ENCODE data around the gene CADPS2. TPM values are rescaled to one million over a fixed set of nuclear protein-coding genes. Genes with fewer than 3 reads are reported as not detected.

CADPS2 gene
- total RNA-seq, 3 donors from 2014 or later (not counting 1 experiment from before 2014, with no cell fraction given): not detected

DNA sequence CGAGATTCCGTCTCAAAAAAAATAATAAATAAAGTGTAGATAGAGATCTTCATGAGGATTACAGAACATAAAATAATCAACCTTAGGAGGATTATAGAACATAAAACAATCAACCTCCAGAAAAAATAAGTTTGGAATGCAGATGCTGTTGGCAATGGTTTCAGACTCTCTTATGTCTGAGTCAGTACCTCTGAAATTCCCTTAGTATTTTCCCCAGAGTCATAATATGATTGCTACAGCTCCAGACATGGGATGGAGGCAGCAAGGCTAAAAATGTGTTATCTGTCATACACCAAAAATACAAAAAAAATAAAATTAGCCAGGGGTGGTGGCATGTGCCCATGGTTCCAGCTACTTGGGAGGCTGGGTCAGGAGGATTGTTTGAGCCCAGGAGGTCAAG, 22.2 kb downstream of the CADPS2 start:
- H3K36me3 Mint-ChIP-seq: peaks cover 15% of the 10 kb centered on the region
- no peaks in the 10 kb centered on the region for H3K27me3 Mint-ChIP-seq (ENCODE audit: low read depth in 2 of 2)
- no peaks in the 10 kb centered on the region for H3K4me1 Mint-ChIP-seq
- no peak for ATAC-seq
- H3K9me3 Mint-ChIP-seq: peaks cover 17 to 23% of the 10 kb centered on the region in 2 donors
- Histone ChIP-seq H3K9me3 (ENCODE audit: control insufficient read depth, insufficient read depth, low read length) (peaks cover 8% of the 10 kb centered on the region), H3K27me3 (ENCODE audit: control insufficient read depth, insufficient read depth, low read length) (no peaks in the 10 kb centered on the region), H3K27ac (ENCODE audit: low read length) (no peak overlapping the region), H3K36me3 (ENCODE audit: control insufficient read depth, insufficient read depth, low read length) (no peaks in the 10 kb centered on the region), H3K4me1 (ENCODE audit: control insufficient read depth, insufficient read depth, low read length) (no peaks in the 10 kb centered on the region), H3K4me3 (ENCODE audit: low read length) (no peak overlapping the region)
- no CpG with 5 or more reads among the region's 2 CpGs for WGBS (ENCODE audit: insufficient coverage)
- no peak for DNase-seq
- TF ChIP-seq, protein P1, sequence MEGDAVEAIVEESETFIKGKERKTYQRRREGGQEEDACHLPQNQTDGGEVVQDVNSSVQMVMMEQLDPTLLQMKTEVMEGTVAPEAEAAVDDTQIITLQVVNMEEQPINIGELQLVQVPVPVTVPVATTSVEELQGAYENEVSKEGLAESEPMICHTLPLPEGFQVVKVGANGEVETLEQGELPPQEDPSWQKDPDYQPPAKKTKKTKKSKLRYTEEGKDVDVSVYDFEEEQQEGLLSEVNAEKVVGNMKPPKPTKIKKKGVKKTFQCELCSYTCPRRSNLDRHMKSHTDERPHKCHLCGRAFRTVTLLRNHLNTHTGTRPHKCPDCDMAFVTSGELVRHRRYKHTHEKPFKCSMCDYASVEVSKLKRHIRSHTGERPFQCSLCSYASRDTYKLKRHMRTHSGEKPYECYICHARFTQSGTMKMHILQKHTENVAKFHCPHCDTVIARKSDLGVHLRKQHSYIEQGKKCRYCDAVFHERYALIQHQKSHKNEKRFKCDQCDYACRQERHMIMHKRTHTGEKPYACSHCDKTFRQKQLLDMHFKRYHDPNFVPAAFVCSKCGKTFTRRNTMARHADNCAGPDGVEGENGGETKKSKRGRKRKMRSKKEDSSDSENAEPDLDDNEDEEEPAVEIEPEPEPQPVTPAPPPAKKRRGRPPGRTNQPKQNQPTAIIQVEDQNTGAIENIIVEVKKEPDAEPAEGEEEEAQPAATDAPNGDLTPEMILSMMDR (IDR thresholded peaks at IDR 0.05): no peak
- H3K4me3 Mint-ChIP-seq: no peak overlapping the region
- intact Hi-C loops (cut with micrococcal nuclease): no loop called here
- no peak overlapping the region for H3K27ac Mint-ChIP-seq

- ATAC-seq: no peak
- H3K4me3 ChIP-seq (ENCODE audit: low read length): no peak overlapping the region
- 100% methylated on average over 1 of the region's 3 CpGs for WGBS (ENCODE audit: insufficient coverage)
- TF ChIP-seq, protein P1 (IDR thresholded peaks at IDR 0.05): no peak
- no peak for DNase-seq
- H3K27me3 ChIP-seq (ENCODE audit: control insufficient read depth, insufficient read depth, low read length): no peaks in the 10 kb centered on the region
- H3K36me3 ChIP-seq (ENCODE audit: control insufficient read depth, insufficient read depth, low read length): no peaks in the 10 kb centered on the region
- no peak overlapping the region for H3K27ac ChIP-seq (ENCODE audit: low read length)
- no peaks in the 10 kb centered on the region for H3K4me1 ChIP-seq (ENCODE audit: control insufficient read depth, insufficient read depth, low read length)
- intact Hi-C loops (cut with micrococcal nuclease): no loop called here
- H3K9me3 ChIP-seq (ENCODE audit: control insufficient read depth, insufficient read depth, low read length): peaks cover 2% of the 10 kb centered on the region
- H3K9me3 Mint-ChIP-seq: peaks cover 9 to 11% of the 10 kb centered on the region in 2 donors
- no peaks in the 10 kb centered on the region for H3K4me1 Mint-ChIP-seq
- H3K36me3 Mint-ChIP-seq: no peaks in the 10 kb centered on the region
- H3K27me3 Mint-ChIP-seq (ENCODE audit: low read depth in 2 of 2): no peaks in the 10 kb centered on the region
- H3K27ac Mint-ChIP-seq: no peak overlapping the region
- no peak overlapping the region for H3K4me3 Mint-ChIP-seq
Observed at GRCh38 chr7:122858320-122858719, 27.9 kb downstream of the CADPS2 start.

DNA sequence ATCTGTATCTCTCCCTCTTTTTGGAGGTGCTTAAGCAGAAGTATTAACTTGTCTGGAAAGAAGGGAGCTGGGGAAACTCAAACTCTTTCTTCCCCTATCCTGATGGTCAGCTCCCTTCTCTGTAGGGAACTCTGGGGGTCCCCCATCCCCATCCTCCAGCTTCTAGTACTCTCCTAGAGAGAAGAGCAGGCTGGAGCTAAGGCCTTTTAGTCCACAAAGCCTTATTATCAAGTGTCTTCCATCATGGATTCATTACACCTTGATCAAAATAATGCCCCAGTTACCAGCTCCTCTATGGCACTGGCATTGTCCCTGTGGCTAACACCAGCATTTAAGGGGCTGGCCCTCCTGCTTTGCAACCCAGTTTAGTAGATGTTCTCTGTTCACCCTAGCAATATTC, 35.7 kb downstream of the CADPS2 start:
- H3K27me3 Mint-ChIP-seq (ENCODE audit: low read depth in 2 of 2): no peaks in the 10 kb centered on the region
- no peaks in the 10 kb centered on the region for H3K4me1 ChIP-seq (ENCODE audit: control insufficient read depth, insufficient read depth, low read length)
- peaks cover 13% of the 10 kb centered on the region for H3K9me3 ChIP-seq (ENCODE audit: control insufficient read depth, insufficient read depth, low read length)
- no peak overlapping the region for H3K4me3 ChIP-seq (ENCODE audit: low read length)
- no peaks in the 10 kb centered on the region for H3K4me1 Mint-ChIP-seq
- no peaks in the 10 kb centered on the region for H3K27me3 ChIP-seq (ENCODE audit: control insufficient read depth, insufficient read depth, low read length)
- peaks cover 11 to 24% of the 10 kb centered on the region in 2 donors for H3K9me3 Mint-ChIP-seq
- no peaks in the 10 kb centered on the region for H3K36me3 ChIP-seq (ENCODE audit: control insufficient read depth, insufficient read depth, low read length)
- intact Hi-C loops (cut with micrococcal nuclease): no loop called here
- no peak for DNase-seq
- H3K27ac ChIP-seq (ENCODE audit: low read length): no peak overlapping the region
- H3K4me3 Mint-ChIP-seq: no peak overlapping the region
- no peak overlapping the region for H3K27ac Mint-ChIP-seq
- TF ChIP-seq, protein P1 (IDR thresholded peaks at IDR 0.05): no peak
- no peak for ATAC-seq
- no peaks in the 10 kb centered on the region for H3K36me3 Mint-ChIP-seq

DNA sequence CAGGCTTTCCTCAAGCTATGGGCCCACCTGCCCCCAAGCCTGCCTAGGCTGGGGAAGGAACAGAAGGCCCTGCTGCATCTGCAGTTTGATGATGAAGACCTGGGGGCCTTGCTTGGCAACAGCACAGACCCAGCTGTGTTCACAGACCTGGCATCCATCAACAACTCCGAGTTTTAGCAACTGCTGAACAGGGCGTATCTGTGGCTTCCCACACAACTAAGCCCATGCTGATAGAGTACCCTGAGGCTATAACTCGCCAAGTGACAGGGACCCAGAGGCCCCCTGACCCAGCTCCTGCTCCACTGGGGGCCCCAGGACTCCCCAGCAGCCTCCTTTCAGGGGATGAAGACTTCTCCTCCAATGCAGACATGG, 36.3 kb downstream of the CADPS2 start:
- Mint-ChIP-seq H3K27ac (no peak overlapping the region), H3K36me3 (no peaks in the 10 kb centered on the region), H3K9me3 (peaks cover 11 to 26% of the 10 kb centered on the region in 2 donors), H3K4me1 (no peaks in the 10 kb centered on the region), H3K4me3 (no peak overlapping the region), H3K27me3 (ENCODE audit: low read depth in 2 of 2) (no peaks in the 10 kb centered on the region)
- TF ChIP-seq, protein P1 (IDR thresholded peaks at IDR 0.05): no peak
- no peak overlapping the region for H3K27ac ChIP-seq (ENCODE audit: low read length)
- ATAC-seq (no peak), DNase-seq (no peak)
- H3K27me3 ChIP-seq (ENCODE audit: control insufficient read depth, insufficient read depth, low read length): no peaks in the 10 kb centered on the region
- peaks cover 13% of the 10 kb centered on the region for H3K9me3 ChIP-seq (ENCODE audit: control insufficient read depth, insufficient read depth, low read length)
- intact Hi-C loops (cut with micrococcal nuclease): no loop called here
- H3K4me1 ChIP-seq (ENCODE audit: control insufficient read depth, insufficient read depth, low read length): no peaks in the 10 kb centered on the region
- WGBS (ENCODE audit: insufficient coverage): 68% methylated on average over 3 of the region's 3 CpGs
- no peaks in the 10 kb centered on the region for H3K36me3 ChIP-seq (ENCODE audit: control insufficient read depth, insufficient read depth, low read length)
- H3K4me3 ChIP-seq (ENCODE audit: low read length): no peak overlapping the region
